HCT116 (cell line): ENCODE measurements around the gene JOSD1. TPM values are rescaled to one million over a fixed set of nuclear protein-coding genes. Genes with fewer than 3 reads are reported as not detected.

Source experiments
- ATAC-seq: fragments of 200-7000 bp; cut with Tn5 transposase; 2 replicates; pipeline ENCODE4 v1.9.1; 2020; ENCODE audit warnings: mild to moderate bottlenecking, moderate library complexity
- BruUV-seq: library from RNA; stranded (reverse); fragments of 400-500 nt; replicated peaks from 2 replicates; lab custom pipeline; 2021; lab: Mats Ljungman, UMichigan
- CTCF ChIA-PET: fragments of 300-600 bp; sonication (Branson Sonifier 250); formaldehyde crosslinking; loops from one replicate; lab custom pipeline; 2021; ENCODE audit warnings: antibody characterized with exemption; lab: Charles Lee
- POLR2A ChIA-PET: fragments of 300-600, 350-600 bp; sonication (Branson Sonifier 250); formaldehyde crosslinking; loops from one replicate; lab custom pipeline; 2021; ENCODE audit warnings: antibody characterized with exemption; lab: Charles Lee
- RAD21 ChIA-PET, 2 experiments: fragments of 300-600 bp; sonication (Branson Sonifier 250); formaldehyde crosslinking; loops; one replicate each; lab custom pipeline; 2023; ENCODE audit warnings: low total read pairs in 2 of 2; ENCODE audit not compliant: uncharacterized antibody in 2 of 2, unreplicated experiment in 2 of 2, low non-redundant PET in 1 of 2; lab: Charles Lee
- DNase-seq: peaks from one replicate; pipeline ENCODE4 v3.0.0-alpha.2; 2010; ENCODE audit warnings: low read depth, low spot score
- H2AFZ ChIP-seq: fragments of 200-600 bp; shearing (Covaris generic), sonication (generic); 2 replicates; pipeline ENCODE4 v1.6.1; 2017; ENCODE audit warnings: low read depth, mixed run types, mixed read lengths, antibody characterized with exemption, low read length; ENCODE audit not compliant: poor library complexity, severe bottlenecking
- H3K27ac ChIP-seq: 2 replicates; pipeline ENCODE4 v1.5.1; 2012; ENCODE audit warnings: low read depth, low read length
- H3K27me3 ChIP-seq: fragments of 200-600 bp; sonication (generic); 2 replicates; pipeline ENCODE4 v1.6.1; 2016; ENCODE audit warnings: mixed run types, low read length, mixed read lengths; ENCODE audit not compliant: insufficient read depth
- H3K36me3 ChIP-seq, 2 experiments: fragments of 200-500 bp in 1 of 2; fragments of 200-600 bp in 1 of 2; sonication (Bioruptor generic) in 1 of 2; sonication (generic) in 1 of 2; 2 replicates each; pipeline versions ENCODE4 v1.5.1 to v1.6.1; 2014 to 2016; ENCODE audit warnings: low read length in 2 of 2, inconsistent platforms in 1 of 2, mixed read lengths in 1 of 2, mixed run types in 1 of 2; ENCODE audit not compliant: insufficient read depth in 2 of 2, control insufficient read depth in 1 of 2
- H3K4me1 ChIP-seq, 2 experiments: fragments of 200-600 bp in 1 of 2; sonication (generic) in 1 of 2; 2 replicates each; pipeline versions ENCODE4 v1.5.1 to v1.6.1; 2012 to 2017; ENCODE audit warnings: low read length in 2 of 2, inconsistent platforms in 1 of 2, mild to moderate bottlenecking in 1 of 2, mixed read lengths in 1 of 2, mixed run types in 1 of 2, moderate library complexity in 1 of 2; ENCODE audit not compliant: insufficient read depth in 2 of 2, control insufficient read depth in 1 of 2
- H3K4me2 ChIP-seq: fragments of 200-600 bp; sonication (generic); 2 replicates; pipeline ENCODE4 v1.6.1; 2017; ENCODE audit warnings: mixed run types, low read length, mixed read lengths
- H3K4me3 ChIP-seq, 2 experiments: fragments of 200-600 bp in 1 of 2; sonication (generic) in 1 of 2; replicated peaks in 1 of 2; 2 replicates each; pipeline ENCODE4 v1.5.1; 2011 to 2016; ENCODE audit warnings: low read length in 2 of 2, control low read depth in 1 of 2, low read depth in 1 of 2, mild to moderate bottlenecking in 1 of 2, mixed read lengths in 1 of 2, mixed run types in 1 of 2
- H3K79me2 ChIP-seq: fragments of 200-600 bp; sonication (generic); 2 replicates; pipeline ENCODE4 v1.6.1; 2017; ENCODE audit warnings: mild to moderate bottlenecking, mixed run types, low read length, moderate library complexity, mixed read lengths; ENCODE audit not compliant: insufficient read depth
- H3K9ac ChIP-seq: fragments of 200-600 bp; sonication (generic); 2 replicates; pipeline ENCODE4 v1.6.1; 2016; ENCODE audit warnings: low read length, mixed read lengths
- H3K9me2 ChIP-seq: fragments of 200-600 bp; sonication (generic), shearing (Covaris generic); 2 replicates; pipeline ENCODE4 v1.6.1; 2017; ENCODE audit warnings: mixed run types, mild to moderate bottlenecking, moderate library complexity; ENCODE audit not compliant: insufficient read depth
- H3K9me3 ChIP-seq, 2 experiments: fragments of 200-500 bp in 1 of 2; fragments of 200-600 bp in 1 of 2; sonication (Bioruptor generic) in 1 of 2; sonication (generic) in 1 of 2; 2 replicates each; pipeline ENCODE4 v1.6.1; 2014 to 2017; ENCODE audit warnings: low read length in 2 of 2, mixed read lengths in 2 of 2, inconsistent platforms in 1 of 2, low read depth in 1 of 2, mild to moderate bottlenecking in 1 of 2, mixed run types in 1 of 2, moderate library complexity in 1 of 2; ENCODE audit not compliant: control insufficient read depth in 1 of 2, insufficient read depth in 1 of 2
- H4K20me1 ChIP-seq: fragments of 200-600 bp; sonication (generic), shearing (Covaris generic); 2 replicates; pipeline ENCODE4 v1.6.1; 2017; ENCODE audit warnings: mixed run types, mild to moderate bottlenecking, moderate library complexity; ENCODE audit not compliant: insufficient read depth
- EZH2phosphoT487 ChIP-seq: fragments of 200-600 bp; IDR thresholded peaks from 2 replicates; pipeline ENCODE4 v1.6.1; 2018; ENCODE audit warnings: antibody characterized with exemption, borderline replicate concordance
- JUND ChIP-seq: IDR thresholded peaks from 2 replicates; pipeline ENCODE4 v1.6.1; 2012
- POLR2AphosphoS5 ChIP-seq: IDR thresholded peaks from 2 replicates; pipeline ENCODE4 v1.6.1; 2011; ENCODE audit warnings: mild to moderate bottlenecking, low read depth, low read length, moderate library complexity
- TCF7L2 ChIP-seq: IDR thresholded peaks from 2 replicates; pipeline ENCODE4 v1.7.0; 2011; ENCODE audit warnings: borderline replicate concordance, inconsistent platforms; ENCODE audit not compliant: insufficient read depth, insufficient read length; ENCODE audit errors: extremely low read depth
- ZBTB33 ChIP-seq: IDR thresholded peaks from 2 replicates; pipeline ENCODE4 v1.6.1; 2011; ENCODE audit warnings: mild to moderate bottlenecking, low read length, moderate library complexity; ENCODE audit not compliant: insufficient replicate concordance; ENCODE audit errors: extremely low read depth
- ZNF274 ChIP-seq: fragments of 200-500 bp; sonication (Bioruptor generic); IDR thresholded peaks from 2 replicates; pipeline ENCODE4 v1.6.1; 2014; ENCODE audit warnings: mild to moderate bottlenecking, low read depth, low read length, inconsistent platforms
- intact Hi-C: fragments of 100-400 bp; cut with micrococcal nuclease; formaldehyde crosslinking; loops from 2 replicates; pipeline ENCODE4 v1.10.0; 2022
- total RNA-seq: library from RNA; stranded (reverse); gene quantifications from one replicate; pipeline ENCODE4 v1.2.1, GENCODE V29; 2021; ENCODE audit not compliant: unreplicated experiment

JOSD1 gene
- total RNA-seq, 1 experiment from 2014 or later = 67.3 TPM

GRCh38 chr22:38735126-38735464 lies 34.4 kb upstream of the JOSD1 start:
- no peak for DNase-seq
- H2AFZ ChIP-seq = no peak overlapping the region
- H3K27me3 ChIP-seq = no peaks in the 10 kb centered on the region
- no peak overlapping the region for H3K27ac ChIP-seq
- ChIA-PET RAD21 (no interaction called here), CTCF (interaction anchor here (1.6 to 3.1 kb wide), 2 partner anchors 10 to 13 kb away, joined by 3 to 19 read pairs; no protein-coding TSS in a partner anchor), POLR2A (interaction anchor here (1.2 kb wide), 1 partner anchor 12 kb away, joined by 3 read pairs; no protein-coding TSS in a partner anchor)
- no peaks in the 10 kb centered on the region for H4K20me1 ChIP-seq
- TF ChIP-seq EZH2phosphoT487 = no peak
- peak; percentile 15 for TF ChIP-seq POLR2AphosphoS5
- TF ChIP-seq ZNF274 = no peak
- TF ChIP-seq JUND = no peak
- TF ChIP-seq TCF7L2 = no peak
- TF ChIP-seq ZBTB33 = no peak
- no peak overlapping the region for H3K4me2 ChIP-seq
- no peak overlapping the region for H3K4me3 ChIP-seq
- H3K9me3 ChIP-seq = no peaks in the 10 kb centered on the region
- no peaks in the 10 kb centered on the region for H3K9me2 ChIP-seq
- no peak overlapping the region for H3K9ac ChIP-seq
- no peaks in the 10 kb centered on the region for H3K79me2 ChIP-seq
- peaks cover 0 to 4% of the 10 kb centered on the region in 2 experiments; a peak in 1 of 4 replicates for H3K4me1 ChIP-seq
- intact Hi-C loops = no loop called here
- BruUV-seq = no TSS peak
- no peak for ATAC-seq
- H3K36me3 ChIP-seq = peaks cover 28 to 31% of the 10 kb centered on the region in 2 experiments; a peak in 3 of 4 replicates
